ENCODE data around the gene PTPN9.
"Not testable (repeated sequence)": the region's sequence is repeated elsewhere in the genome, so short reads cannot be mapped to it uniquely, and the experiment has no call there.

Gene PTPN9

DNA sequence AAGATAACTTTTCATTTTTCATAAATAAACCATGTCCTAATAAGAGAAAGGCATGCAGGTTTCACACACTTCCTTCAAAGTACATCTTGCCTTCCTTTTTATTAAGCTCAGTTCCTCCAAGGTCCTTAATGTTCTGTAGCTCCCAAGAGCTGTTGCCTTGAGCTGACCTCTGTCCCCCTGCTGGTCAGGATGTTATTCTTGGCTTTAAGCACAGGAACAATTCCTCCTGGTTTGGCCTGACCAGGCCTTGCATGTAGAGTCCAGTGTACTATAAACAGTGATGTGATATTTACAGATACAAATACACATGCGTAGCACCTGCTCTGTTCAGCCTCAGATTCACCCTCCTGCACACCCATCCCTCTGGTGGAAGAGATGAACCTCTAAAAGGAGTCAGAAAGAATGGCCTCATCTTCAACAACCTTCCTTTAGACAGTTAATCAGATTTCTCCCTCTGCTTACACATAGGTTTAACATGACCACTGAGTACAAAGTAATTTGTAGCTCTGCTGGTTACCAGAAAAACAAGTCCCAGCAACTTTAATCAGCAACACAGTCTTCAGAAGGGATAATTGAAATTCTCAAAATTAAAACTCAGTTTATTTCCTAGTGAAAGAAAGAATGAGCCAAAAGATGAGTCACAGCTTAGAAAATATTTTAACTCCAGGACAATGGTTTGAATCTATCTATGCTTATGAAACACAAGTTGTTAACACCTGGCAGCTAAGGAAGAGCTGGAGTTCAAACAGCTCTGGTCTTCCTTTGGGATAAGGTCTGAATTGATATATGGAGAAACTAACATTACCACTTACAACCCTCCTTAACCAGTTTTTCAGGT is 46.5 kb downstream of the PTPN9 start:
- no peak for DNase-seq (ENCODE audit: low read depth in 2 of 2)

DNA sequence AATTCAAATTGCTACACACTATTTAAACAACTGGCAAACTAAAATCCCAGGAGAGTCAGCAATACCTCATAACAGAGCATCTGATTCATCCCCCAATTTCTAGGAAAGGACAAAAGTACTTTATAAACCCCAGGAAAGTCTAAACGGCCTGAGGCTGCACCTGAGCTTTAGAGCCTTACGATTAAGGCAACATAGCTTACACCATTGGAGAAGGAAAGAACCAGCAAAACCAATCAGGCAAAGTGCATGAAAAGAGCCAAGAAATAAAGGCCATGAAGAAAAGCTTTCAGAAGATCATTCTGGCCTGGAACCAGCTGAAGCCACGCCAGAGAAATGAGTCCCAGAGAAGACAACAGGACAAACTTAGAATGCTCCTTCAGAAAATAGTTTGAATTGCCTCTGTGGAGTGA is 48.1 kb downstream of the PTPN9 start:
- peak in 1 of 2 experiments; percentile 6 for DNase-seq (ENCODE audit: low read depth in 2 of 2)

- DNase-seq (ENCODE audit: low read depth in 2 of 2), result no peak
These were observed 48.9 kb downstream of the PTPN9 start for GRCh38 chr15:75530169-75530568.

- not testable (repeated sequence) for DNase-seq (ENCODE audit: low read depth in 2 of 2)
These were observed 53.4 kb downstream of the PTPN9 start for GRCh38 chr15:75525756-75526155.

- DNase-seq (ENCODE audit: low read depth in 2 of 2), result no peak
These were observed 56.1 kb downstream of the PTPN9 start for GRCh38 chr15:75523011-75523410.

- no peak for DNase-seq (ENCODE audit: low read depth in 2 of 2)
These were observed 61.9 kb downstream of the PTPN9 start for GRCh38 chr15:75517233-75517632.

DNA sequence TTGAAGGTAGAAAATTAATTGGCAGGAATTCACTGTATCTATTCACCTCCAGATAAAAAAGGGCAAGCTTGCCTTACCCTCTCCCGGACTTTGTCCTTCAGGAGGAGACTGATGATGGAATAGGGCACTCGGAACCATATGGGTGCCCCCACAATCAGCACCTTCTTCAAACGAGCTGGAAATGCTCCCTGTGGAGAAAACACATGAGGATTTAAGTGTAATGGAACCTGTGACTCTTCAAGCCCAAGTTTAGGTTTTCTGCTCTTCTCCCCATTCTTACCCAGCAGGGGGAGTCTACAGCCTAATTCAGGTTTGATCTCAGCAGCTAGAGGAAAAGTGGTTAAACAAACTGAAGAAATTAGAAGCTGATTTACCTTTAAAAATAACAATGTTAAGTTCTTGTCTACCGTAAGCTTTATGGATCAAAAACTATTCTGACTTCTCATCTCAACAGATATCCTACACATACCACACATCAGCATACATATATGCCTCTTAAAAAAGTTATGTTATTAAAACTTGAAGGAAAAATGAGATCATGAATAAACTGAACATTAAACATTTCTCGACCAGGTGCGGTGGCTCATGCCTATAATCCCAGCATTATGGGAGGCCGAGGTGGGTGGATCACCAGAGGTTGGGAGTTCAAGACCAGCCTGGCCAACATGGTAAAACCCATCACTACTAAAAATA is 70.1 kb downstream of the PTPN9 start:
- DNase-seq (ENCODE audit: low read depth in 2 of 2), result peak in 1 of 2 experiments; percentile 8

DNA sequence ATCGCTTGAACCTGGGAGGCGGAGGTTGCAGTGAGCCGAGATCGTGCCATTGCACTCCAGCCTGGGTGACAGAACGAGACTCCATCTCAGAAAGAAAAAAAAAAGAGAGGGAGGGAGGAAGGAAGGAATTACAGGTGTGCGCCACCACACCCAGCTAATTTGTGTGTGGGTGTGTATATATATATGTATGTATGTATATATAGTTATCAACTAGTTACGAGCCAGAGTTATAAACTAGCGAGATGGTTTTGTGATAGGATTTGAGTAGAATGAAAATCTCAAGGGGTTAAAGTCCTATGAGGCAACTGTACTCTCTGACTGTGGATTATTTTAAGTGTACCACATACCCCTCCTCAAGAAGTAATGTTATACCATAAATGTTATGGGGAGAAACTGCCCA is 76.8 kb downstream of the PTPN9 start:
- DNase-seq (ENCODE audit: low read depth in 2 of 2), result no peak

GRCh38 chr15:75493732-75494131 is 85.4 kb downstream of the PTPN9 start:
- no peak for DNase-seq (ENCODE audit: low read depth in 2 of 2)

DNA sequence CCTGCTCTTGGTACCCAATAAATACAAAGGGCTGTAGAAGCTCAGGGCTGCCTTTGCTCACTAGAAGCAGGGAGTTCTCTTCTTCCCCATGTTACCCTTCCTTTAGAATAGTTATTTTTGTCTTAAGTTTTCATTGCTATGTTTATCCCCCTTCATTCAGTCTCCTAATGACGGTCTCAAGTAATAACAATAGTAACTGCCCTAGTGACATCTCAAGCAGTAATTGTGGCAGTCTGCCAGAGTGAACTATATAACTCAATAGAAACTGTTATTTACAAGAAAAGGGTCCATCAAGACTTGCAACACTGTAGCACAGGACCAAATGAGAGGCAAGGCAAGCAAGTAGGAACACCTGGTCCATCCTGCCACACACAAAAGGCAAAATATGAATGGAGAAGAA is 95.2 kb downstream of the PTPN9 start:
- no peak for DNase-seq (ENCODE audit: low read depth in 2 of 2)

GRCh38 chr15:75483556-75483955 is 95.6 kb downstream of the PTPN9 start:
- not testable (repeated sequence) for DNase-seq (ENCODE audit: low read depth in 2 of 2)

DNA sequence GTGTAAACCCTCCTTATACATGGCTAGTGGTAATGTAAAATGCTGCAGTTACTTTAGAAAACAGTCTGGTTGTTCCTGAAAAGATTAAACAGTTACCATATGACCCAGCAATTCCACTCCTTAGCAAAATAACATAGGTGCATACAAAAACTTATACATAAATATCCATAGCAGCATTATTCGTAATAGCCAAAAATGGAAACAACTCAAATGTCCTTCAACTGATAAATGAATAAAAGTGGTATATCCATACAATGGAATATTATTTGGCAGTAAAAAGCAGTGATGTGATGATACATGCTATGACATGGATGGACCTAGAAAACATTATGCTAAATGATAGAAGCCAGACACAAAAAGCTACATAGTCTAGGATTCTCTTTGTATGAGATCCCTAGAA is 96.0 kb downstream of the PTPN9 start:
- no peak for DNase-seq (ENCODE audit: low read depth in 2 of 2)

- DNase-seq (ENCODE audit: low read depth in 2 of 2), result not testable (repeated sequence)
These were observed 98.7 kb downstream of the PTPN9 start for GRCh38 chr15:75480463-75480862.

DNA sequence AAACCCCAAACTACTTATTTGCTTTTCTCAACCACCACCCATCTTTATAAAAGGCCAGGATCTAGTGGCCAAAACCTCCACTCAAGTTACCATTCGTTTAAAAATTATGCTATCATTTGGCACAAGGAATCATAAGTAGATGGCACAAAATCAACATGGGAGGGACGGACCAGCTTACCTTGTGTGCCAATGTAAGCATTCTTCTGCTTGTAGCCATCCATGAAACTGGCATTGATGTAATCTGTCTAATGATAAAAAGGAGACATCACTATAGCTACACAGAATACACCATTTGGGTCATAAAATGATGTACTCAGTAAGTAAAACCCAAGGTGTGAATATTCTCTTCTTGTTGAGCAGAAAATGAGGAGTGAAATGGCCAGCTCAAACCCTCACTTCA is 99.4 kb downstream of the PTPN9 start:
- no peak for DNase-seq (ENCODE audit: low read depth in 2 of 2)

- not testable (repeated sequence) for DNase-seq (ENCODE audit: low read depth in 2 of 2)
These were observed 102.0 kb downstream of the PTPN9 start for GRCh38 chr15:75477094-75477493.

DNA sequence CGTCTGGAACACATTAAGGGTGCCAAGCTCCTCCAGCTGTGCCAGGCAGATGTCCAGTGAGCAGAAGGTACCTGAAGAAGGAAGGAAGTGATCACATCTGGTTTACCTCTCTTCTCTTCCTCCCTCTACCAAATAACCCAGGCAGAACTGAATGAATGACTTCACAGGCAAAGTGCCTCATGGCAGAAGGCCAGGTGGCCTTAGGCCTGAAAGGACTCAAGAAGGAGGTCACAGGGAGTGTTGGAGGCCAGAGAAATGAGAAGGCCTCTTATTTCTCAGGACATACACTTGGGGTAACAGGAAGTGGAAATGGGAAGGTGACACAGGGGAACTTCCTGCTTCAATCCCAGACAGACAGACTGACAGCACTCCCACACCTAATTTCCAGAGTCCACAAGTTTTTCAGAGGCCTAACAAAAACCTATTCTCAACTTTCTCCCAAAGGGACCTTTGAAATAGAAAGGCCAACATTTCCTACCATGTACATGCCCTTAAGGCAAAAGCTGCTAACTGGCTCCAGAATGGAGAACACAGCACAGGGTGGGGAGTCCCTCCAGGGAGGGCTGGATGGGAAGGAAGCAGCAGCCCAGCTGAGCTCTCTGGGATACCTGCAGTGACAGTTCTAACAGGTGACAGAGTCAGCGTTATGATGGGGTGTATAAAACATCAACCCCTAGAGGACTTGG is 110.1 kb downstream of the PTPN9 start:
- DNase-seq (ENCODE audit: low read depth in 2 of 2), result no peak

DNA sequence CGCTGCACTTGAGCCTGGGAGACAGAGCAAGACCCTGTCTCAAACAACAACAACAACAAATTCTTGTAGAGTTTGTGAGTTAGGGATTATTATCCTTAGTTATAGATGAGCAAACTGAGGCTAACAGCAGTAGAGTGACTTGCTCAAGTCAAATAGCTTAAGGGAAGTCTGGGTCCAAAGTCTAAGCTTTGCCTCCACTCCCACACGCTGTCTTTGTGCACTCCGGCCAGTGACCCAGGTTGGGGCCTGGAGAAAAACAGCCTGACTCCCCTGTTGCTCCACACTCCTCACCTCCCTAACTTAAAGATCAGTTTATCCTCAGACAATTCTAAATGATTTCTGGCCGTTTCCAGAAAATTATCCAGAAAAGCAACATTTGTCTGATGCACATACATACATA is 118.5 kb downstream of the PTPN9 start:
- DNase-seq (ENCODE audit: low read depth in 2 of 2), result no peak

GRCh38 chr15:75459581-75459980 is 119.5 kb downstream of the PTPN9 start:
- no peak for DNase-seq (ENCODE audit: low read depth in 2 of 2)

- no peak for DNase-seq (ENCODE audit: low read depth in 2 of 2)
These were observed 122.4 kb downstream of the PTPN9 start for GRCh38 chr15:75456710-75457109.

GRCh38 chr15:75455982-75456531 is 123.1 kb downstream of the PTPN9 start:
- no peak for DNase-seq (ENCODE audit: low read depth in 2 of 2)

- peak; percentile 59 to 62 for DNase-seq (ENCODE audit: low read depth in 2 of 2)
These were observed 123.6 kb downstream of the PTPN9 start for GRCh38 chr15:75455424-75455981.

All from fibroblast of skin of left quadriceps (primary cell).